K562 (cell line): Measurements from ENCODE around the gene SMAD5. TPM values are rescaled to one million over a fixed set of nuclear protein-coding genes. Genes with fewer than 3 reads are reported as not detected.

ENCODE experiments used
- ATAC-seq: fragments of 200-7000 bp; cut with Tn5 transposase; 3 replicates; pipeline ENCODE4 v1.9.1; 2020; ENCODE audit warnings: moderate library complexity
- BruUV-seq: library from RNA; stranded (reverse); fragments of 400-500 nt; replicated peaks from 2 replicates; lab custom pipeline; 2021; lab: Mats Ljungman, UMichigan
- CTCF ChIA-PET: fragments of 300-600 bp; formaldehyde crosslinking; extraction: SDS; loops from one replicate; lab custom pipeline; 2021; ENCODE audit warnings: low intra/inter-chr PET ratio; lab: Yijun Ruan, JAX
- POLR2A ChIA-PET: fragments of 300-600, 350-650 bp; sonication (Branson Sonifier 250); formaldehyde crosslinking; extraction: SDS; loops from one replicate; lab custom pipeline; 2021; ENCODE audit warnings: antibody characterized with exemption, inconsistent platforms; lab: Yijun Ruan, JAX
- DNase-seq, 4 experiments: peaks; one replicate each; pipeline versions ENCODE4 v3.0.0 to v3.0.0-alpha.2; 2011 to 2018; ENCODE audit warnings: low spot score in 3 of 4, mixed read lengths in 3 of 4; ENCODE audit errors: extremely low read depth in 1 of 4
- FAIRE-seq: peaks from 2 replicates; lab custom pipeline; 2011; peaks lifted over from hg19 to GRCh38; lab: Jason Lieb, UNC
- H2AFZ ChIP-seq: 2 replicates; pipeline ENCODE4 v1.6.0; 2011; ENCODE audit warnings: low read depth, low read length, control low read depth, inconsistent platforms
- H3K27ac ChIP-seq: fragments of 200-600 bp; 3 replicates; pipeline ENCODE4 v1.8.0; 2011; ENCODE audit warnings: low read depth, mild to moderate bottlenecking, control low read depth, inconsistent platforms, low read length, moderate library complexity, mixed read lengths; ENCODE audit errors: extremely low read depth
- H3K27me3 ChIP-seq, 2 experiments: fragments of 300-600 bp in 1 of 2; 2 replicates in 1 of 2; 3 replicates in 1 of 2; pipeline versions ENCODE4 v1.6.0 to v1.8.0; 2011; ENCODE audit warnings: inconsistent platforms in 2 of 2, low read length in 2 of 2, mild to moderate bottlenecking in 1 of 2, mixed read lengths in 1 of 2, moderate library complexity in 1 of 2; ENCODE audit not compliant: control insufficient read depth in 2 of 2, insufficient read depth in 2 of 2
- H3K36me3 ChIP-seq: fragments of 300-600 bp; 3 replicates; pipeline ENCODE4 v1.8.0; 2011; ENCODE audit warnings: mild to moderate bottlenecking, low read length, inconsistent platforms; ENCODE audit not compliant: control insufficient read depth, insufficient read depth
- H3K4me1 ChIP-seq, 2 experiments: fragments of 200-600 bp in 1 of 2; replicated peaks in 1 of 2; 2 replicates in 1 of 2; 3 replicates in 1 of 2; pipeline versions ENCODE4 v1.5.1 to v1.8.0; 2011; ENCODE audit warnings: inconsistent platforms in 2 of 2, low read length in 2 of 2, mild to moderate bottlenecking in 1 of 2, mixed read lengths in 1 of 2, moderate library complexity in 1 of 2; ENCODE audit not compliant: control insufficient read depth in 2 of 2, insufficient read depth in 2 of 2
- H3K4me2 ChIP-seq: 2 replicates; pipeline ENCODE4 v1.6.1; 2011; ENCODE audit warnings: low read length, control low read depth, inconsistent platforms, mixed read lengths; ENCODE audit not compliant: insufficient read depth
- H3K4me3 ChIP-seq: fragments of 200-600 bp; sonication (generic), shearing (Covaris generic); 2 replicates; pipeline ENCODE4 v1.5.1; 2016; ENCODE audit warnings: control low read depth, inconsistent platforms
- H3K79me2 ChIP-seq: fragments of 200-600 bp; 3 replicates; pipeline ENCODE4 v1.8.0; 2011; ENCODE audit warnings: low read length, inconsistent platforms; ENCODE audit not compliant: control insufficient read depth, insufficient read depth
- H3K9ac ChIP-seq, 2 experiments: 2 replicates each; pipeline versions ENCODE4 v1.6.0 to v1.6.1; 2011; ENCODE audit warnings: low read depth in 2 of 2, low read length in 2 of 2, control low read depth in 1 of 2, inconsistent platforms in 1 of 2, mild to moderate bottlenecking in 1 of 2, mixed read lengths in 1 of 2; ENCODE audit not compliant: insufficient read depth in 1 of 2
- H3K9me1 ChIP-seq: one replicate; pipeline ENCODE4 v1.6.0; 2011; ENCODE audit warnings: inconsistent platforms, mild to moderate bottlenecking, low read length, moderate library complexity; ENCODE audit not compliant: control insufficient read depth, insufficient read depth
- H3K9me3 ChIP-seq: replicated peaks from 2 replicates; pipeline ENCODE4 v1.5.1; 2011; ENCODE audit warnings: low read depth, low read length, inconsistent platforms; ENCODE audit not compliant: control insufficient read depth, insufficient read depth
- H4K20me1 ChIP-seq: replicated peaks from 2 replicates; pipeline ENCODE4 v1.6.1; 2011; ENCODE audit warnings: low read length, inconsistent platforms, mixed read lengths; ENCODE audit not compliant: control insufficient read depth, insufficient read depth
- BCOR ChIP-seq: fragments of 450-650 bp; IDR thresholded peaks from 2 replicates; pipeline ENCODE4 v1.6.1; 2016
- ESRRB ChIP-seq: fragments of 250-450 bp; sonication (Bioruptor Pico); IDR thresholded peaks from 2 replicates; pipeline ENCODE4 v1.5.0; 2020; ENCODE audit warnings: mild to moderate bottlenecking, moderate library complexity, borderline replicate concordance
- KLF13 ChIP-seq: fragments of 450-650 bp; IDR thresholded peaks from 2 replicates; pipeline ENCODE4 v1.6.1; 2016; ENCODE audit warnings: missing genetic modification characterization, low read depth, mild to moderate bottlenecking, missing compliant biosample characterization, moderate library complexity, borderline replicate concordance
- MEIS2 ChIP-seq: fragments of 450-650 bp; IDR thresholded peaks from 2 replicates; pipeline ENCODE4 v1.6.1; 2014; ENCODE audit warnings: mild to moderate bottlenecking; ENCODE audit not compliant: partially characterized antibody
- NUFIP1 ChIP-seq: fragments of 450-650 bp; IDR thresholded peaks from 2 replicates; pipeline ENCODE4 v1.6.1; 2018; ENCODE audit not compliant: partially characterized antibody
- PHB ChIP-seq: fragments of 250-450 bp; sonication (Bioruptor Pico); IDR thresholded peaks from 2 replicates; pipeline ENCODE4 v1.5.0; 2021
- WGBS: fragments of 100-300 bp; shearing (Covaris generic); methylation state at CpG from one replicate; pipeline ENCODE4 v1.1.6; 2016; ENCODE audit warnings: low coverage, mixed read lengths; ENCODE audit not compliant: insufficient coverage; ENCODE audit errors: missing lambda C conversion rate; 5-methylcytosine and 5-hydroxymethylcytosine counted together
- in situ Hi-C: fragments of 300-500 bp; cut with MboI; formaldehyde crosslinking; loops from 4 replicates; pipeline ENCODE4 v1.15.0; 2018; ENCODE audit warnings: inconsistent platforms, mixed read lengths
- intact Hi-C: fragments of 100-400 bp; cut with micrococcal nuclease; formaldehyde crosslinking; loops from 2 replicates; pipeline ENCODE4 v1.14.2; 2022
- polyA plus RNA-seq, 8 experiments: library from polyadenylated mRNA; depleted of rRNA in 4 of 8; stranded (reverse) in 5 of 8; unstranded in 3 of 8; fragments of >200 nt; fragmentation: Nextera tagmentation in 2 of 8; fragmentation: Illumina TruSeq in 1 of 8; extraction: Ambion mirVana in 2 of 8; extraction: Trizol in 1 of 8; gene quantifications; 2 replicates each; pipeline versions ENCODE4 v1.2.1 to v1.2.3, GENCODE V29; 2011 to 2014; ENCODE audit warnings: inconsistent platforms in 1 of 8, missing spikeins in 1 of 8
- total RNA-seq, 7 experiments: library from RNA; depleted of rRNA in 6 of 7; stranded (reverse); fragments of >200 nt in 6 of 7; fragmentation: Illumina TruSeq in 2 of 7; extraction: Trizol in 2 of 7; gene quantifications; 2 replicates each; pipeline versions ENCODE4 v1.2.1 to v1.2.3, GENCODE V29; 2011 to 2021; ENCODE audit warnings: low replicate concordance in 1 of 7

SMAD5 gene
- total and polyA plus RNA-seq, 9 of the 15 experiments (the other 6 are each of a cell fraction or from before 2014, with no cell fraction given) = 12.4 to 53.9 (median 20.3) TPM

DNA sequence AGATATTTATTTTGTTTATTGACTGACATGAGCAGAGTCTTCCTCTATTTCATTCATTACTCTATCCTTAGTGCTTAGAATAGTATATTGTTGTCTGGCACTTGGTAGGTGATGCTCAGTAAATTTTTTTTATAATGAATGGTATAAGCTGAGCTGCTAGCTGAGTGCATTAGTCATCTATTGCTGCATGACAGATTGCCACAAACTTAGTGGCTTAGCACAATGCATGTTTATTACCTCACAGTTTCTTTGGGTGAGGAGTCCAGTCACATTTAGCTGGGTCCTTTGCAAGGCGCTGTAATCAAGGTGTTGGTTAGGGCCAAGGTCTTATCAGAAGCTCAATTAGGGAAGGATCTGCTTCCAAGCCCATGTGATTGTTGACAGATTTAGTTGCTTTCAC lies 23.1 kb downstream of the SMAD5 start:
- Histone ChIP-seq H4K20me1 (no peaks in the 10 kb centered on the region), H2AFZ (no peak overlapping the region), H3K27me3 (no peaks in the 10 kb centered on the region), H3K9ac (no peak overlapping the region), H3K4me3 (no peak overlapping the region), H3K9me3 (no peaks in the 10 kb centered on the region), H3K36me3 (peaks cover 54% of the 10 kb centered on the region), H3K79me2 (peaks cover 87% of the 10 kb centered on the region), H3K9me1 (no peaks in the 10 kb centered on the region), H3K4me1 (peaks cover 0 to 27% of the 10 kb centered on the region in 2 experiments; a peak in 2 of 5 replicates), H3K27ac (no peak overlapping the region), H3K4me2 (no peak overlapping the region)
- FAIRE-seq (no peak), DNase-seq (no peak), ATAC-seq (no peak)
- TF ChIP-seq MEIS2 (peak; percentile 45), BCOR (no peak), KLF13 (tag) (no peak)
- in situ Hi-C loops = no loop called here
- POLR2A ChIA-PET = interaction anchor here (1.3 kb wide), 1 partner anchor 13 kb away, joined by 3 read pairs; no protein-coding TSS in a partner anchor
- WGBS = 83% methylated on average over 1 of the region's 1 CpG
- no TSS peak for BruUV-seq
- CTCF ChIA-PET = no interaction called here
- intact Hi-C loops = no loop called here

DNA sequence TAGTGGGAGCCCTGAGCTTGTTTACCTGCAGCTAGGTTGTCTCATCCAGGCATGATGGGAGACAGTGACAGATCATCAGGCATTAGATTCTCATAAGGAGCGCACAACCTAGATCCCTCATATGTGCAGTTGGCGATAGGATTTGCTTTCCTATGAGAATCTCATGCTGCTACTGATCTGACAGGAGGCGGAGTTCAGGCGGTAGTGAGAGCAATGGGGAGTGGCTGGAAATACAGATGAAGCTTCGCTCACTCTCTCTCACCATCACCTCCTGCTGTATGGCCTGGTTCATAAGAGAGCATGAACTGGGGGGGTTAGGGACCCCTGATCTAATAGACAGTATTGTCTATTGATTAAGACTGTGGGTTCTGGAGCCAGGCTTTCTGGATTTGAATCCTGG lies 24.9 kb downstream of the SMAD5 start:
- intact Hi-C loops = no loop called here
- no peak for DNase-seq
- ChIA-PET POLR2A (interaction anchor here (0.8 kb wide), 1 partner anchor 120 kb away, joined by 3 read pairs; no protein-coding TSS in a partner anchor), CTCF (no interaction called here)
- TF ChIP-seq ESRRB (CRISPR knock-in tag) = no peak
- TF ChIP-seq NUFIP1 = no peak
- no peak for TF ChIP-seq PHB (CRISPR knock-in tag)
- TF ChIP-seq, all 486 proteins: peak for 0
- H3K9me1 ChIP-seq = no peaks in the 10 kb centered on the region
- no peak overlapping the region for H3K27ac ChIP-seq
- H3K4me3 ChIP-seq = no peak overlapping the region
- peaks cover 65% of the 10 kb centered on the region for H3K36me3 ChIP-seq
- no peaks in the 10 kb centered on the region for H3K9me3 ChIP-seq
- no peak for FAIRE-seq
- ATAC-seq = no peak
- in situ Hi-C loops = no loop called here
- H2AFZ ChIP-seq = no peak overlapping the region
- H3K79me2 ChIP-seq = peaks cover 71% of the 10 kb centered on the region
- WGBS = 96% methylated on average over 5 of the region's 5 CpGs
- H3K4me2 ChIP-seq = no peak overlapping the region
- no peaks in the 10 kb centered on the region for H4K20me1 ChIP-seq
- no peak overlapping the region for H3K9ac ChIP-seq
- no peaks in the 10 kb centered on the region for H3K27me3 ChIP-seq
- H3K4me1 ChIP-seq = peaks cover 0 to 21% of the 10 kb centered on the region in 2 experiments; a peak in 2 of 5 replicates
- BruUV-seq = no TSS peak
